ENCODE data around the gene AKAP1. TPM values are rescaled to one million over a fixed set of nuclear protein-coding genes. Genes with fewer than 3 reads are reported as not detected.

Gene AKAP1
- total and polyA plus RNA-seq, 4 donors, result 18.9 to 68.9 (median 54.7) TPM

DNA sequence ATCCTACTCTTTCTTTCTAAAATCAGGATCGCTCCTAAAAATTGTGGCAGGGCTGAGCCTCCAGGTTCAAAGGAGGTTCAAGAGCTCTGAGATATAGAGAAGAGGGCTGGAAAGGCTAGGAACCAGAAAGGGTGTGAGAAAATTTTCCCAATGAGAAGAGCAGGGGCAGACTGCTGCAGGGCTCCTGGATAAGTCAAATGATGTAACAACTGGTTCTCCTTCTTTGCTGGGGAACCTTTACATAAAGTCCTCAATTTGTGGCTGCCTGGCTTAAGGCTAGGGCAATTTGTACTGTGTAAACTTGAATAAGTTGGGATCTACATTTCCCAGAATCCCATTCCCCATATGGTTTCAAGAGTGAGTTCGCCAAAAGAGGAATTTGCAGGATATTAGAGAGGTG lies 16.3 kb upstream of the AKAP1 start:
- ATAC-seq (ENCODE audit: low FRiP score) (no peak), DNase-seq (no peak)
- intact Hi-C loops (cut with DNase I), result no loop called here
- Histone ChIP-seq H3K4me3 (ENCODE audit: low read length in 2 of 2) (no peak overlapping the region), H3K36me3 (ENCODE audit: control insufficient read depth in 1 of 2, insufficient read depth in 2 of 2, low read length in 1 of 2) (no peaks in the 10 kb centered on the region), H3K4me1 (ENCODE audit: control insufficient read depth in 1 of 2, insufficient read depth in 2 of 2, low read length in 2 of 2) (peaks cover 0 to 6% of the 10 kb centered on the region in 2 donors), H3K9me3 (ENCODE audit: control insufficient read depth, low read length) (no peaks in the 10 kb centered on the region), H3K27ac (ENCODE audit: low read depth in 1 of 2, low read length in 2 of 2) (no peak overlapping the region), H3K27me3 (ENCODE audit: control insufficient read depth in 1 of 2, insufficient read depth in 2 of 2, low read length in 1 of 2) (no peaks in the 10 kb centered on the region)
- 91 to 92% methylated on average over 2 of the region's 2 CpGs for WGBS, 2 donors

GRCh38 chr17:57071991-57072944 lies 12.8 kb upstream of the AKAP1 start:
- DNase-seq, result no peak
- ATAC-seq (ENCODE audit: low FRiP score), result no peak
- intact Hi-C loops (cut with DNase I), result no loop called here
- H3K4me3 ChIP-seq (ENCODE audit: low read length in 2 of 2), result no peak overlapping the region
- no peak overlapping the region for H3K27ac ChIP-seq (ENCODE audit: low read depth in 1 of 2, low read length in 2 of 2)
- WGBS, 2 donors, result 37 to 41% methylated on average over 5 of the region's 5 CpGs
- no peaks in the 10 kb centered on the region for H3K36me3 ChIP-seq (ENCODE audit: control insufficient read depth in 1 of 2, insufficient read depth in 2 of 2, low read length in 1 of 2)
- peaks cover 0 to 6% of the 10 kb centered on the region in 2 donors for H3K4me1 ChIP-seq (ENCODE audit: control insufficient read depth in 1 of 2, insufficient read depth in 2 of 2, low read length in 2 of 2)
- no peaks in the 10 kb centered on the region for H3K9me3 ChIP-seq (ENCODE audit: control insufficient read depth, low read length)
- H3K27me3 ChIP-seq (ENCODE audit: control insufficient read depth in 1 of 2, insufficient read depth in 2 of 2, low read length in 1 of 2), result no peaks in the 10 kb centered on the region

- H3K9me3 ChIP-seq (ENCODE audit: control insufficient read depth, low read length), result no peaks in the 10 kb centered on the region
- no peaks in the 10 kb centered on the region for H3K27me3 ChIP-seq (ENCODE audit: control insufficient read depth in 1 of 2, insufficient read depth in 2 of 2, low read length in 1 of 2)
- intact Hi-C loops (cut with DNase I), result no loop called here
- H3K36me3 ChIP-seq (ENCODE audit: control insufficient read depth in 1 of 2, insufficient read depth in 2 of 2, low read length in 1 of 2), result no peaks in the 10 kb centered on the region
- no peak for ATAC-seq (ENCODE audit: low FRiP score)
- peaks cover 0 to 6% of the 10 kb centered on the region in 2 donors for H3K4me1 ChIP-seq (ENCODE audit: control insufficient read depth in 1 of 2, insufficient read depth in 2 of 2, low read length in 2 of 2)
- H3K27ac ChIP-seq (ENCODE audit: low read depth in 1 of 2, low read length in 2 of 2), result no peak overlapping the region
- 40 to 42% methylated on average over 2 of the region's 2 CpGs for WGBS, 2 donors
- H3K4me3 ChIP-seq (ENCODE audit: low read length in 2 of 2), result no peak overlapping the region
- DNase-seq, result no peak
Measured at GRCh38 chr17:57073626-57074025, 11.4 kb upstream of the AKAP1 start.

DNA sequence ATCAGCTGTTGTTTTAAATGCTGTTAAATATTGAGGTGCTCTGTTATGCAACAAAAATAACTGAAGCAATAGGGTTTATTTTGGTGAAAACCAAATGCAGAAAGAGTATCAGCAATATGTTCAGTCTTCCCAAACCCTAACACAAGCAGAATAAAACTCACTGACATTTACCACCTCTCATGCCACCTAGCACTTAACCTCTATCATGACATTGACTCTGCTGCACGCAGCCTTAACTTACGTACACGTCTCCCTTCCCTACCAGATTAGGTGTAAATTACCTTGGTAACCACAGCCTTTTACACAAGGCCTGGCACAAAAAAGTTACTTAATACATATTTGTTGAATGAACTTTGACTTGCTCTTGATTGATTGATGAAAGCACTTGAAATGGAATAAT lies 9.9 kb upstream of the AKAP1 start:
- intact Hi-C loops (cut with DNase I), result no loop called here
- H3K27ac ChIP-seq (ENCODE audit: low read depth in 1 of 2, low read length in 2 of 2), result no peak overlapping the region
- H3K4me3 ChIP-seq (ENCODE audit: low read length in 2 of 2), result no peak overlapping the region
- no peaks in the 10 kb centered on the region for H3K27me3 ChIP-seq (ENCODE audit: control insufficient read depth in 1 of 2, insufficient read depth in 2 of 2, low read length in 1 of 2)
- no peak for DNase-seq
- H3K9me3 ChIP-seq (ENCODE audit: control insufficient read depth, low read length), result no peaks in the 10 kb centered on the region
- H3K36me3 ChIP-seq (ENCODE audit: control insufficient read depth in 1 of 2, insufficient read depth in 2 of 2, low read length in 1 of 2), result no peaks in the 10 kb centered on the region
- ATAC-seq (ENCODE audit: low FRiP score), result no peak
- H3K4me1 ChIP-seq (ENCODE audit: control insufficient read depth in 1 of 2, insufficient read depth in 2 of 2, low read length in 2 of 2), result peaks cover 0 to 6% of the 10 kb centered on the region in 2 donors
- WGBS, 2 donors, result 89 to 91% methylated on average over 3 of the region's 3 CpGs

DNA sequence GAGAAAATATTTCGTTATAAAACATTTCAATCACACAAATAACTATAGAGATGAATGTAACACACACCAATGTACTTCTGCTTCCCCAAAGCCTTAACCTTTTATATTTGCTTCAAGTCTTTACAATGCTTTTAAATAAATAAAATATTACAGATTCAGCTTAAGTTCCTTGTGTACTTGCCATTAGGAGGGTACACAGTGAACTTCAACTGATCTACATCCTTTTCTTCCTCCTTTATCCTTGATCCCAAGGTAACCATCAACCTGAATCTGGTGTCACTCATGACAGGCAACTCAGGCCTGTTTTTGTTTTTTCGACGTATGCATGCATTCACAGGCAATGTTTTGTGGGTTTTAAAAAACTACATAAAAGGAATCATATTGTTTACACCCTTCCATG lies 9.3 kb upstream of the AKAP1 start:
- no peak overlapping the region for H3K27ac ChIP-seq (ENCODE audit: low read depth in 1 of 2, low read length in 2 of 2)
- DNase-seq, result no peak
- ATAC-seq (ENCODE audit: low FRiP score), result no peak
- intact Hi-C loops (cut with DNase I), result no loop called here
- peaks cover 0 to 6% of the 10 kb centered on the region in 2 donors for H3K4me1 ChIP-seq (ENCODE audit: control insufficient read depth in 1 of 2, insufficient read depth in 2 of 2, low read length in 2 of 2)
- no peaks in the 10 kb centered on the region for H3K9me3 ChIP-seq (ENCODE audit: control insufficient read depth, low read length)
- no peak overlapping the region for H3K4me3 ChIP-seq (ENCODE audit: low read length in 2 of 2)
- H3K27me3 ChIP-seq (ENCODE audit: control insufficient read depth in 1 of 2, insufficient read depth in 2 of 2, low read length in 1 of 2), result no peaks in the 10 kb centered on the region
- no peaks in the 10 kb centered on the region for H3K36me3 ChIP-seq (ENCODE audit: control insufficient read depth in 1 of 2, insufficient read depth in 2 of 2, low read length in 1 of 2)
- 91 to 94% methylated on average over 3 of the region's 3 CpGs for WGBS, 2 donors

- H3K27ac ChIP-seq (ENCODE audit: low read depth in 1 of 2, low read length in 2 of 2), result no peak overlapping the region
- H3K36me3 ChIP-seq (ENCODE audit: control insufficient read depth in 1 of 2, insufficient read depth in 2 of 2, low read length in 1 of 2), result no peaks in the 10 kb centered on the region
- H3K27me3 ChIP-seq (ENCODE audit: control insufficient read depth in 1 of 2, insufficient read depth in 2 of 2, low read length in 1 of 2), result no peaks in the 10 kb centered on the region
- intact Hi-C loops (cut with DNase I), result no loop called here
- H3K9me3 ChIP-seq (ENCODE audit: control insufficient read depth, low read length), result no peaks in the 10 kb centered on the region
- 93 to 97% methylated on average over 2 of the region's 2 CpGs for WGBS, 2 donors
- peaks cover 0 to 6% of the 10 kb centered on the region in 2 donors for H3K4me1 ChIP-seq (ENCODE audit: control insufficient read depth in 1 of 2, insufficient read depth in 2 of 2, low read length in 2 of 2)
- H3K4me3 ChIP-seq (ENCODE audit: low read length in 2 of 2), result no peak overlapping the region
- no peak for DNase-seq
- ATAC-seq (ENCODE audit: low FRiP score), result no peak
Measured at GRCh38 chr17:57077000-57077399, 8.0 kb upstream of the AKAP1 start.

DNA sequence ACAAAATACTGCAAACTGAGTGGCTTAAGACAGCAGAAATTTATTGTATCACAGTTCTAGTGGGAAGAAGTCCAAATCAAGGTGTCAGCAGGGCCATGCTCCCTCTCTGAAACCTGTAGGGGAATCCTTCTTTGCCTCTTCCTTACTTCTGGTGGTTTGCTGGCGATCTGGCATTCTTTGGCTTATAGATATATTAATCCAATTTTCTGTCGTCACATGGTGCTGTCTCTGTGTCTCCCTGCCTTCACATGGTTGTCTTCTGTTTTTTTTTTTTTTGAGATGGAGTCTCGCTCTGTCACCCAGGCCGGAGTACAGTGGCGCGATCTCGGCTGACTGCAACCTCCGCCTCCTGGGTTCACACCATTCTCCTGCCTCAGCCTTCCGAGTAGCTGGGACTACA lies 6.8 kb upstream of the AKAP1 start:
- Histone ChIP-seq H3K27me3 (ENCODE audit: control insufficient read depth in 1 of 2, insufficient read depth in 2 of 2, low read length in 1 of 2) (no peaks in the 10 kb centered on the region), H3K27ac (ENCODE audit: low read depth in 1 of 2, low read length in 2 of 2) (no peak overlapping the region), H3K4me3 (ENCODE audit: low read length in 2 of 2) (no peak overlapping the region), H3K9me3 (ENCODE audit: control insufficient read depth, low read length) (no peaks in the 10 kb centered on the region), H3K4me1 (ENCODE audit: control insufficient read depth in 1 of 2, insufficient read depth in 2 of 2, low read length in 2 of 2) (no peaks in the 10 kb centered on the region), H3K36me3 (ENCODE audit: control insufficient read depth in 1 of 2, insufficient read depth in 2 of 2, low read length in 1 of 2) (no peaks in the 10 kb centered on the region)
- 93 to 94% methylated on average over 9 of the region's 9 CpGs for WGBS, 2 donors
- ATAC-seq (ENCODE audit: low FRiP score) (no peak), DNase-seq (no peak)
- intact Hi-C loops (cut with DNase I), result no loop called here

DNA sequence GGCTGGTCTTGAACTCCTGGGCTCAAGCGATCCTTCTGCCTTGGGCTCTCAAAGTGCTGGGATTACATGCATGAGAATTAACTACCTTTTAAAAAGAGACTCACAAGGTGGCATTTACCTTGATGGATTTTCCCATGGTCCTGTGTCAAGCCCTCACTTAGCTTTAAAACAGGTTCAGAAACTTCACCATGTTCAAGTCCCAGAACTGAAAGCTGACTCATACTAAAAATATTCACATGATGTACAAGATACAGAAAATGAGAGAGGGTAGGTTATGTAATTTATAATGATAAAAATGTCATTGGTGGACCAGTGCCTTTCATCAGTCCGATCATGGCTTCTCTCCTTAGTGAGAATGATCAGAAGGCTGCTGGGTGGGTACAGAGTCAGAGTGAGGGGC lies 4.3 kb upstream of the AKAP1 start:
- ATAC-seq (ENCODE audit: low FRiP score), result no peak
- intact Hi-C loops (cut with DNase I), result loop anchor here in 1 of 2 donors (5.0 kb wide), 1 partner anchor 43 kb away; no protein-coding TSS in a partner anchor
- Histone ChIP-seq H3K4me1 (ENCODE audit: control insufficient read depth in 1 of 2, insufficient read depth in 2 of 2, low read length in 2 of 2) (no peaks in the 10 kb centered on the region), H3K4me3 (ENCODE audit: low read length in 2 of 2) (no peak overlapping the region), H3K9me3 (ENCODE audit: control insufficient read depth, low read length) (no peaks in the 10 kb centered on the region), H3K27ac (ENCODE audit: low read depth in 1 of 2, low read length in 2 of 2) (no peak overlapping the region), H3K36me3 (ENCODE audit: control insufficient read depth in 1 of 2, insufficient read depth in 2 of 2, low read length in 1 of 2) (no peaks in the 10 kb centered on the region), H3K27me3 (ENCODE audit: control insufficient read depth in 1 of 2, insufficient read depth in 2 of 2, low read length in 1 of 2) (no peaks in the 10 kb centered on the region)
- 87 to 93% methylated on average over 2 of the region's 2 CpGs for WGBS, 2 donors
- DNase-seq, result no peak

GRCh38 chr17:57082441-57082840 lies 2.6 kb upstream of the AKAP1 start:
- Histone ChIP-seq H3K9me3 (ENCODE audit: control insufficient read depth, low read length) (no peaks in the 10 kb centered on the region), H3K4me1 (ENCODE audit: control insufficient read depth in 1 of 2, insufficient read depth in 2 of 2, low read length in 2 of 2) (peaks cover 0 to 6% of the 10 kb centered on the region in 2 donors), H3K4me3 (ENCODE audit: low read length in 2 of 2) (no peak overlapping the region), H3K27me3 (ENCODE audit: control insufficient read depth in 1 of 2, insufficient read depth in 2 of 2, low read length in 1 of 2) (no peaks in the 10 kb centered on the region), H3K27ac (ENCODE audit: low read depth in 1 of 2, low read length in 2 of 2) (no peak overlapping the region), H3K36me3 (ENCODE audit: control insufficient read depth in 1 of 2, insufficient read depth in 2 of 2, low read length in 1 of 2) (no peaks in the 10 kb centered on the region)
- DNase-seq (no peak), ATAC-seq (ENCODE audit: low FRiP score) (no peak)
- 73 to 74% methylated on average over 2 of the region's 2 CpGs for WGBS, 2 donors
- intact Hi-C loops (cut with DNase I), result loop anchor here in 1 of 2 donors (5.0 kb wide), 1 partner anchor 45 kb away; no protein-coding TSS in a partner anchor
